Activated T-helper 1 cell treated with anti-CD3 and anti-CD28 coated beads, Interleukin-2, amount 50 U/mL, for 16 hours (primary cell): ENCODE data around the gene PTPN7.
"Not testable (repeated sequence)": the region's sequence is repeated elsewhere in the genome, so short reads cannot be mapped to it uniquely, and the experiment has no call there.

Source experiments
- DNase-seq, 2 donors: peaks; one replicate each; pipeline ENCODE4 v3.0.0-alpha.2; 2020; ENCODE audit warnings: low read depth in 1 of 2, low spot score in 1 of 2

Gene PTPN7

GRCh38 chr1:202189918-202190715, 29.7 kb upstream of the PTPN7 start:
- no peak for DNase-seq

DNA sequence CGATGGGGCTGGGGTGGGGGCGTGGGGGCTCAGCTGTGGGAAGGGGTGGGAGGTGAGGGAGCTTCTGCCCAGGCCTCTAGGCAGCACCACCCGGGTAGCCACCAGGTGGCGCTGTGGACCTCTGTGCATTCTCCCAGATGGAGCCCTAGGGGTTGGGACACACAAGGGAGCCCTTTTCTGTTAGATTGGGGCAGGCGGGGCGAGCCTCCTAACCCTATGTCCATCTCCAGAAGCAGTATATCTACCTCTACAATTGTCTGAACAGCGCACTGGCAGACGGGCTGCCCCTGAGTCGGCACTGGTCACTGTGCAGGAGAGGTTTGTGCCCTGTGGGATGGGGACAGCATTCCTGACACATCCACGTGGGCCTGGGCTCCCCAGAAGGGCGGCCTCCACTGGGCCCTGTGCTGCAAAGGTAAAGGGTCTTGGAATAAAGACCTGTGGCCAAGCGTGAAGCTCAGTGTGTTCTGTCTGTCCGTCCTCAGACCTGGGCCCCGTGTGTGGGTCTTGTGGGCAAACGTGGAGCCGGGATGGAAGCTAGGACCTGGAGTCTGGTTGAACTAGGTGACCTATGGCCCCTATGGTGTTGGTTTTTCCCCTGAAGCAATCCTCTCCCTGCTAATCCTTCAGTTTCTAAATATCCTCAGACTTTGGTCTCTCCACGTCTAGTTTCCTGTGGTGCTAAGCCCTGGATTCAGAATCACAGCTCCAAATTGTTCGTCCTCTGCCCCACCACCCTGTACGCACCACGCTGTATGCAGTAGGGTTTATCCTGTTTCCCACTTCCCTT, 28.8 kb upstream of the PTPN7 start:
- DNase-seq: peak; percentile 69

- no peak for DNase-seq
Measured at GRCh38 chr1:202187697-202188407, 27.4 kb upstream of the PTPN7 start.

GRCh38 chr1:202187041-202187671, 26.8 kb upstream of the PTPN7 start:
- no peak for DNase-seq

DNA sequence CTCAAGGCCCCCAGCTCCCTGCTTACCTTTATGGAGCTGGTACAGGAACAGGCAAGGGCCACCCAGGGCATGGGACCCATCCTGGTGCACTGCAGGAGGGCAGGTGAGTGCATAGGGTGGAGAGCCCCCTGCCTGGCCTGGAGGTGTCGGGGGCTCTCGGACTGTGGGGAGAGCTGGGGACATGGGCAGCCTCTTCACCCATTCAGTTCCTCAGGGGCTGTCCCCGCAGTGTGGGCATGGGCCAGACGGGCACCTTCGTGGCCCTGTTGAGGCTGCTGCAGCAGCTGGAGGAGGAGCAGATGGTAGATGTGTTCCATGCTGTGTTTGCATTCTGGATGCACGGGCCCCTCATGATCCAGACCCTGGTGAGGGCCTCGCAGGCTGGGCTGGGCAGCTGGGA, 25.9 kb upstream of the PTPN7 start:
- no peak for DNase-seq

DNA sequence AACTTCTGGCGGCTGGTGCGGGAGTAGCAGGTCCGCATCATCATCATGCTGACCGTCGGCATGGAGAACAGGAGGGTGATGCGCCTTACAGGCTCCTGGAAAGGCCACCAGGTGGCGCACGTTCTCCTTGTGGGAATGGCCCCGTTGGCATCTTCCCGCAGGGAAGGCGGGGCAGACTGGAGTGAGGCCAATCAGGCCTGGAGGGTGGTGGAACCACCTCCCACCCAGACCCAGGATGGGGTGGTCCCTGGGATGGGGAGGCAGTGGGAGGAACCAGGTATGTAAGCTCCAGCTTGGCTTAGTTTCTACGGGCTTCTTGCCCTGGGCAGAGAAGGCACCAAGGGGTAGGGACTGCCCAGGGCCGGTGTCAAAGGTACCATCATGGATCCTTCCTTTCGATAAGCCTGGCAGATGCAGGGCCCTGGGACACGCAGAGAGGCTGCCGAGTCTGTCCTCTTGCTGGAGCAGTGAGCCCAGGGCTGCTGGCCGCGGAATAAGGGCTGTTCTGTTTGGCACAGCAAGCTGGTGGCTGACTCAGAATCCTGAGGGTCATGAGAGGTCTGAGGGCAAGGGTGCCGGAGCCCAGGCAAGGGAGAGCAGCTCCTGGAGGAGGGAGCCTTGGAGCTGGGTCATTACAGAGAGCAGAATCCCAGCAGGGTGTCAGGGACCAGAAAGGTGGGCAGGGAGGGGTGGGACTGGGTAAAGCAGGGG, 24.5 kb upstream of the PTPN7 start:
- DNase-seq: peak; percentile 52 to 53

- no peak for DNase-seq
Measured at GRCh38 chr1:202182040-202182877, 21.9 kb upstream of the PTPN7 start.

DNA sequence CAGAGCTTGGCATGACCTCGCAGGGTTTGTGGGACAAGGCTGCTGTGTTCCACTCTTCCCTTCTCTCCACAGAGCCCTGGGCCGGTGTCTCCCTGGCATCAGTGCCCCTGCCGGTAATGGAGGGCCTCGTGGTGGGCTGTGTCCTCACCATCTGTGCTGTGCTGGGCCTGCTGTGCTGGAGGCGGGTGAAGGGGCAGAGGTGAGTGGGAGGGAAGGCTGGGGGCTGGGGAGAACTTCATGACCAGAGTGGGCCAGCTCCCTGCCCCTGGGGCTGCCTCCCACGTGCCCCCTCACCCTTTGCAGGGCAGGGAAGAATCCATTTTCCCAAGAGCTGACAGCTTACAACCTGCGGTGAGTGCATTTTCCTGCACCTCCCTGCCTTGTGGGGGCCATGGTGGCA, 21.2 kb upstream of the PTPN7 start:
- DNase-seq: no peak

DNA sequence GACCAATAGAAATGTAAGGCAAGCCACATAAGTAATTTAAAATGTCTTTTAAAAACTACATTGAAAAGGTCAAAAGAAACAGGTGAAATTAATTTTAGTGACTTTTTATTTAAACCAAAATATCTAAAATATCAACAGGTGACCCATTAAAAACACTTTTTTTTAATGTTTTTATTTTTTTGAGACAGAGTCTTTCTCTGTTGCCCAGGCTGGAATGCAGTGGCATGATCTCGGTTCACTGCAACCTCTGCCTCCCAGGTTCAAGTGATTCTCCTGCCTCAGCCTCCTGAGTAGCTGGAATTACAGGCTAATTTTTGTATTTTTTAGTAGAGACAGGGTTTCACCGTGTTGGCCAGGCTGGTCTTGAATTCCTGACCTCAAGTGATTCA, 20.3 kb upstream of the PTPN7 start:
- DNase-seq: not testable (repeated sequence)

DNA sequence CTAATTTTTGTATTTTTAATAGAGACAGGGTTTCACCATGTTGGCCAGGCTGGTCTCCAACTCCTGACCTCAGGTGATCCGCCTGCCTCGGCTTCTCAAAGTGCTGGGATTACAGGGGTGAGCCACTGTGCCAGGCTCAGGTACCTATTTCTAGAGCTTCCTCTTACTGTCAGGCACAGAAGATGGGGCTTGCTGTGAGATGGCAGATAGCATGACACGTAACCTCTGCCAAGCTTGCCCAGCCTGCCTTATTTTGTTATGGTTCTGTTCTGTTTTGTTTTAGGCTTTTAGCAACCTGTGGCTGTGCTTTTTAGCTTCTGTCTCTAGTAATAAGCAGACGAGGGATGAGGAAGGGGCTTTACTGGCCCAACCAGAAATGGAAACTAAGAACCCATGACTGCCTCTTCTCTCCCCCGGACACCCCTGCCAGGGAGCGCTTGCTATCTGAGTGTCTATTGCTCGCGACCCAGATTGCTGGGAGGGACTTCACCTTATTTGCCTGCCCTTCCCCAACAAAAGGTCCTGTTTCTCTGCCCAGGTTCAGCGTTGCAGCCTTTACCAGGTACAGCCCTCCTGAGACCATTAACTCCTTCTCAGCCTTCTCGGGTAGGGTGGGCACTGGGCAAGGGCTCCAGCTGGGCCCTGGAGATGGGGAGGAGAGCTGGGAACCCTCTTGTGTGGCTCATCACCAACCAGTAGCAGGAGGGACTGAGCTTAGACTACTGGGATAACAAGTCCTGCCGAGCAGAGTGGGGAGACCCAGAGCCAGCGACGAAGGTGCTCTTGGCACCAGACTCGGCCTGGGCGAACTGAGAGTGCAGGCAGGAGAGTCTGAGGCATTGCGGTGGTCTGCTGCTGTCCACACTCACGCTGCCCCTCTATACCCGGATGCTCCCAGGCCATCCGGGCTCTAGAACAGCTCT, 19.7 kb upstream of the PTPN7 start:
- DNase-seq: no peak

- no peak for DNase-seq
Measured at GRCh38 chr1:202176949-202177927, 16.8 kb upstream of the PTPN7 start.

DNA sequence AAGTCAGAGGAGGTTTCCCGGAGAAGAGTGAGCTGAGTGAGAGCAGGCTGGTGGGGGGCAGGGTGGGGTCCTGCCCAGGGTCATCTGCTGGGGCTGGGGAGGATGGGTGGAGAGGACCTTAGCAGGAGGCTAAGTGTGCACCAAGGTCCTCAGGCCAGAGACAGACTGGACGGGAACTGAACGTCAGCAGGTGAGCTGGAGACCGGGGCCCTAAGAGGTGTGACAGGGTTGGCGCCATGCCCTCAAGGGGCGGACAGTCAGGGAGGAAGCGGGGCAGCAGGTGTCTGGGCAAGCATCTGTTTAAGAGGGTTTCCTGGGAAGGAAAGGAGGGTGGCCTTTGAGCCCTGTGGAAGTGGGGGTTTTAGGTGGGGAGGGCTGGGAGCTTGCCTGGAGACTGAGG, 13.6 kb upstream of the PTPN7 start:
- no peak for DNase-seq

- DNase-seq: no peak
Measured at GRCh38 chr1:202172015-202172355, 11.6 kb upstream of the PTPN7 start.

DNA sequence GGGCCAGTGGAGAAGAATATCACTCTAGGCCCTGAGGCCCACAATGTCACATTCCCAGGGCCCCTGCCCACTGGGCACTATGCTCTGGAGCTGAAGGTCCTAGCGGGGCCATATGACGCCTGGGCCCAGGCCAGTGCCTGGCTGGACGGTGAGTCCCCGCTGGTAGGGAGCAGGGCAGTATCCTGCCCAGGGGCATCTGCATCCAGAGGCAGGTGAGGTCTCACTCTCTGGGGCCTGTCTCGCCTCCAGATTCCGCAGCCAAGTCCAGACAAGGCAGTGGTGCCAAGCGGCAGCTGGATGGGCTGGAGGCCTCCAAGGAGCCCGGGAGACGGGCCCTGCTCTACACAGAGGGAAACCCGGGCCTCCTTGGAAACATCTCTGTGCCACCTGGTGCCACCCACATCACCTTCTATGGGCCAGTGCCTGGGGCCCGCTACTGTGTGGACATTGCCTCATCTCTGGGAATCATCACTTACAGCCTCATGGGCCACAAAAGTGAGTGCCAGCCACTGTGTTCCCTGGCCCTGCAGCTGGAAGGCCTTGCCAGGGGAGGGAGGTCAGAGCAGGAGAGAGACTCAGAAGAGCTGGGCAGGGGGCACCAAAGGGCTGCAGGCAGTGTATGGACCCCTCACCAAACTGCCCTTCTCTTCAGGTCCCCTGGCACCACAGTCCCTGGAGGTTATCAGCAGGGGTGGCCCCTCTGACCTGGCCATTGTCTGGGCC, 11.1 kb upstream of the PTPN7 start:
- no peak for DNase-seq

DNA sequence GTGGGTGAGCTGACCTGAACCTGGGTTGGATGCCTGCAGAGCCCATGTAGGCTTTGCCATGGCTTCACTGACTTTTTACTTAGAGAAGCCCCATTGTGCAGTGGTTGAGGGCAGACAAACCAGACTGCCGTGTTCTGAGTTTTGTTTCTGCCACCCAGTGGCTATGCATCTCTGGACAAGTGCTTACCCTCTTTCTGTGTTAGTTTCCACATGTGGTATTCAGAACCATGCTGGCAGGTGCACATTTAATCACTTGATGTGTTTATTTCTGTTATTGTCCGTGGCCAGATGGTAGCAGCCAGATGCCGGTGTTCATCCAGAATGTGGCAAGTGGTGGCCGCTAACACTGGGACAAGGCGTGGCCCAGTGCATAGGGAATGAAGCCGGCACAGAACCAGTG, 10.3 kb upstream of the PTPN7 start:
- DNase-seq: no peak

DNA sequence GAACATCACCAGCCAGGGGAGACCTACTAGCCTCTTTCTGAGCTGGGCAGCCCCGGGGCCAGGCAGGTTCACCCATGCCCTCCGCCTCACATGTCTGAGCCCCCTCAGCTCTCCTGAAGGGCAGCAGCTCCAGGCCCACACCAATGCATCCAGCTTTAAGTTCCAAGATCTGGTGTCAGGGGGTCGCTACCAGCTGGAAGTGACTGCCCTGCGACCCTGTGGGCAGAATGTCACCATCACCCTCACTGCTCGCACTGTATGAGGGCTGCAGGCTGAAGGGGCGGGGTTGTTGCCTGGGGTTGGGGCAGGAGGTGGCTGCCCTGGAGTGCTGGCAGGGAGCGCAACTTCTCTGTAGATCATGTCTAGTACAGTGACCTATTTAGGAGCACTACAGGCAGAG, 8.5 kb upstream of the PTPN7 start:
- no peak for DNase-seq
